ENCODE results near the gene SYNE4.

GRCh38 chr19:36054733-36055686, 46.4 kb upstream of the SYNE4 start, which contains the start of gene WDR62:
- TF ChIP-seq USF2 (IDR thresholded peaks at IDR 0.05; ENCODE audit: borderline replicate concordance, low read depth, low read length), result no peak
- TF ChIP-seq ELF1 (IDR thresholded peaks at IDR 0.05), result no peak
- TF ChIP-seq CTCF (IDR thresholded peaks at IDR 0.05), result no peak
- TF ChIP-seq MXI1 (IDR thresholded peaks at IDR 0.05; ENCODE audit: low read depth, low read length), result peak; percentile 95
- TF ChIP-seq MEF2A (IDR thresholded peaks at IDR 0.05; ENCODE audit: borderline replicate concordance, low read depth), result no peak
